HG02610 (cell line): ENCODE data around the gene SLC38A2.
A peak's percentile ranks its signal among the peaks of the same experiment; 100 is the strongest.

Source experiments
- ATAC-seq: cut with Tn5 transposase; IDR thresholded peaks from one replicate; pipeline ENCODE4 v1.9.1; 2021; ENCODE audit warnings: mild to moderate bottlenecking, moderate library complexity; ENCODE audit not compliant: unreplicated experiment

SLC38A2 gene

GRCh38 chr12:46377678-46378077 lies 5.1 kb upstream of the SLC38A2 start:
- ATAC-seq: no peak

DNA sequence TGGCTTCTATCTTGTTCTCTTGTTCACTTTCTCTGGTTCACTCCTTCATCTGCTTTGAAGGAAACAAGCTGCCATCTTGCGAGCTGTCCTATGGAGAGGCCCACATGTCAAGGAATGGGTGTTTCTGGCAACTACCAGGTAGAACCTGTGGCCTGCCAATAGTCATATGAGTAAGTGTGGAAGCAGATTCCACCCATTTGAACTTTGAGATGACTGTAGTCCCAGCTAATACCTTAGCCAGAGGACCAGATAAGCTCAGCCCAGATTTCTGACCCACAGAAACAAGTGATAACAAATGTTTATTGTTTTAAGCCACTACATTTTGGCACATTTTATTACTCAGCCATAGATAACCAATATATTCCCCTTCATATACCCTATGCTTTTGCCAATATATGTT lies 4.0 kb upstream of the SLC38A2 start:
- ATAC-seq: no peak

GRCh38 chr12:46374711-46375110 lies 2.1 kb upstream of the SLC38A2 start:
- no peak for ATAC-seq

DNA sequence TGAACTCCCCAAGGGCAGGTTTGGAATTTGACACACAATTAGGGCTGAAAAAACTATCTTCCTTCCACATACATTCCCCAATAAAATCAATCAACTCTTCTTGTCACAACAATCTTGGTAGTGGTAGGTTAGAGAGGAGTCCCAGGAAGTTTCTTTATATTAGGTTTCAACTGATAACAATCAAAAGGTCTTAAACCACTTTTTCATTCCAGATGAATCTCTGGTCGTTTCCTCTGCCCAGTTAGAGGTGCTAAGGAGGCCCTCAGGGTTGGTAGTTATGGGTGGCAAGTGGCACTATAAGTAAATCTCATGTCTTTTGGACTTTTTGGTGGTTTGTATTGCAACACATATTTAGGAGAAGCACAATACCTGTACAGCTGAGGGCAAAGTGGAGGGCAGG lies 1.7 kb upstream of the SLC38A2 start:
- ATAC-seq: no peak

DNA sequence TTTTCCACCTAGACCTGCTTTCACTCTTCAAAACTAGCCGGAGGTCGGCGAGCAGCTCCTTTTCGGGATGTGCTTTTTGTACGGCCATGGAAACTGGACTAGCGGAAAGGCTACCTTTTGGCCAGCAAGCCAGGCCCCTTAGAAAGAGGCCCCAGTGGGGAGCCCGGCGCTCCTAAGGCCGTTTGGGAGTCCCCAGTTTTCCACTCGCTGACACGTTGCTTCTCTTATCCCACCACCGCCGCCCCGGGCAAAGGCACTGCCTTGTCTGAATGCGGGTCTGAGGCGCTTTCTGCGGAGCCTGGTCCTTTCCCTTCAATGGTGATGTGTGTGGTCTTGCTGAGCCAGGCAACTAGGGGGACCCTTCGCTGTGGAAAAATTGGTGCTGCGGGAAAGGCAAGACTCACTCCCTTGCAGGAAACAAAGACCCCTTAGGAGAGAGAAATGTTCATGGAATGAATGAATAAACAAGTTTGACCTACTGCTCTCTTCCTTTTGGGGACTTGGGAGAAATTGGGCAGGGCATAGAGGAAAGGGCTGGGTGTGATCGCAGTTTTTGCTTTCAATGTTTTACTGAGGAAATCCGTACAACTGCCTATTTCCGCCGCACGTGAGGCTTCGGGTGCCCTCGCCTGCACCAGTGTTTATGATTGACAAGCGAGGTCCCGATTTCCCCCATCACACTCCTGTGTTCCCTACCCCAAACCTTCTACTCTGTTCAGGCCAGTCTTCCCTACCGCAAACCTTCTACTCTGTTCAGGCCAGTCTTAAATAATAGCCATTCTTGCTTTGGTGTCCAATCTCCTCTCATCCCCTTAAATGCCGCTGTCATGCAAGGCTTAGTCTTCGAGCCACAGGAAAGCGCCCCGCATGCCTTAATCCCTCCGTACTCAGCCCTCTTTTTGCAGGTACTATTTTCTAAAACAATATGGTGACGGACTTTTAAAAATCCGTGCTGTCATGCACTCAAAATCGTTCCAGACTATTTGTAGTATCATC lies 1.0 kb upstream of the SLC38A2 start:
- ATAC-seq: no peak

DNA sequence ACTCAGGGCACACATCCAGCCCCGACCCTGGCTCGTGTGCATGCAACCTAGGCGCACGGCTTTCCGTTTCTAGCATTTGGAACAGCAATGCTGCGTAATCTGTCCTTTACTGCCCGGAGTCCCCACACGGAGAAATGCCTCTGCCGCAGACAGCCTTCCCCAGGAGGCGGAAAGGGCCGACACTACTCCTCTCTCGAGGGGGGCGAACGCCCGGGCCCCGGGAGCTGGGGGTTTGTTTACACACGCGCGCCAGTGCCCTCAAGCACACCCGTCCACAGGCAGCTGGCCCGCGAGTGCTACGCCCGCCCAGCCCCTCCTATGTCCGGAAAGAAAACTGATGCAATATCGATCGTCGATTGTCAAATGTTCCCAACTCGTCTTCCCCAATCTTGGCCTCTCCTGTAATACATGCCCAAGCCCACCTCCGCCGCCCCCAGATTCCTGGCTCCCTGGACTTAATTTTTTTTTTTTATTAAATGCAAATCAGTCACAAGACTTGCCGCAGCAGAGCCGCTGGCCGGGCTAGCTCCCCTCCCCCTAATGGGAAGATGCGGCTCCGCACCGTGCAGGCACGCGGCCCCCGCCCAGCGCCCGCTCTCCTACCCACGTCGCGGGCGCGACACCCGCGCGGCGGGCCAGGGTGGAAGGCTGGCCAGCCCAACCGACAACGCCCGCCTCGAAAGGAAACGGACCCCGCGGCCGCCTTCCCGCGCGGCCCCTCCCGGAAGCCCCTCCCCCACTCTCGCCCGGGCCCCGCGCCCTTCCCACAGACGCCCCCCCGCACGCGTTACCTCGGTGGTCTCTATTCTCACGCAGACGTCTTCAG lies 642 bp downstream of the SLC38A2 start:
- peak; percentile 6 for ATAC-seq

DNA sequence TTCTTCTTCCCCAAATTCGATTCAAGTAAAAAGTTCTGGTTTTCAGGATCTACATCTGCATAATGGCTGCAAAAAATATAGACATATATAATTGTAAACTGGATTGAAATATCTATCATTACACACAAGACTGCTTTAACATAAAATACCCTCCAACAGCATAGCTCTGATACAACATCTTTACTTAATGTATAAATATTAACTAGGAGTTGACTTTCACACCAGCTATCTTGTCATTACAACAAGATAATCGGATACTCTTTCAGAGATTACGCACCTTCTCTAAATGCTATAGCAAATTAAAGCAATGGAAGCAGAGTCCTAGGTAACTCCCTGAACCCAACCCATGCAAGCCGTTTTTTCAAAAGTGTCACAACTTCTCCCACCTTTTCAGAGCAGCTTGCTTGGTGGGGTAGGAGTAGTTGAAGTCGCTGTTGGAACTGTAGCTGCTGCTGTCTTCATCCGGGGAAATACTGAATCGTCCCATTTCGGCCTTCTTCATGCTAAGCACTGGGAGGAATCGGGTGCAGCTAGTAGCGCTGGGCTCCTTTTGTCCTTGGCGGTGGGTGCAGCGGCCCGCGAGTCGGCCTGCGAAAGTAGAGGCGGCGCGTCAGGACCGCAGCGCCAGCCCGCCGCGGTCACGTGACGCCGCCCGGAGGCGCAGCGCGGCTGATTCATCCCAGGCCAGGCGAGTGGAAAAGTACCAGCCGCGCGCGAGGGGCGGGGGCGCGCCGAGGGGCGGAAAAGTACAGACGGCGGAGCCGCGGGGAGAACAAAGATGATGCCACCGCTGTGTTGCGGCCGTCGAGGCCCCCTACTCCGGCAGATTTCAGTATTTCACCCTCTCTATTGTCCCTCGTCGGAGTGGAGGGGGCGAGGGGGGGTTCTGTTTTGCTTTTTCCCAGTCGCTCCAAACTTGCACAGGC lies 1.5 kb downstream of the SLC38A2 start:
- peak; percentile 44 for ATAC-seq

GRCh38 chr12:46370380-46370734 lies 2.2 kb downstream of the SLC38A2 start:
- ATAC-seq: no peak

DNA sequence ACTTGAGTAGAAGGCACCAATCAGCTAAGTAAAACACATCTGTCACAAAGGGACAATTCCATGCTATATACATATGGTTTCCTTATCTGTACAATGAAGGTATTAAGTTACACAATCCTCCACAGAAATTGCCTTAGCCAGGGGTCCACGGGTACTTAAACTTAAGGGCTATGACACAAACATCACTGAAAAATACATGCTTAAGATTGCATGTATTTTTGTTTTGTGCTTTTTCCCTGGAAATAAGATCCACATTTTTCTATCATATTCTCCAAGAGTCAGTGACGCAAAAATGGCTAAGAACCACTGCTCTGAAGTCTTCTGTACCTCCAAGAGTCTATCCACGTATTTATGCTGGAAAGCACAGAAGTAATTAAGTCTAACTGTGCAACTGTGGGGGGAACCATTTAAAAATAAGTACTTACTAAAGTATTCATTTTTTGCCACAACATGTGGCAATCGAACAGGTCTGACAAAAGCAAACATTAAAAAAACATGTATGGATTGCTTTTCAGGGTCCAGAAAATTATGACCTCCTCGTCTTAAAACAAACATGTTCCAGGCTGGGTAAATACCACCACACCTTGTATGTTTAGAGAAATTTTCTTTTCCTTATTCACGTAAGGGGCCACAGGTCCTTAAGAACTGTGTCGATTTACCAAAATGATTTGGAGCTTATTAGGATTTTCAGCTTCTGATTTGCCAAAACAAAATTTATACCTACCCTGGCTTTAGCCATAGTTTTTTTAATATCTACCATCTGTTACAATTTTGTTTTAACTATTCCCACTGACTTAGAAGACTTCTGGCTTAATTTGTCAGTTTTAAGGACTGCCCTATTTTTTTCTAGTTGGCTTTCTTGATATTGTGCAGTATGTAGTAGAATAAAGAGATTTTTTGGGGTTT lies 2.8 kb downstream of the SLC38A2 start:
- no peak for ATAC-seq

DNA sequence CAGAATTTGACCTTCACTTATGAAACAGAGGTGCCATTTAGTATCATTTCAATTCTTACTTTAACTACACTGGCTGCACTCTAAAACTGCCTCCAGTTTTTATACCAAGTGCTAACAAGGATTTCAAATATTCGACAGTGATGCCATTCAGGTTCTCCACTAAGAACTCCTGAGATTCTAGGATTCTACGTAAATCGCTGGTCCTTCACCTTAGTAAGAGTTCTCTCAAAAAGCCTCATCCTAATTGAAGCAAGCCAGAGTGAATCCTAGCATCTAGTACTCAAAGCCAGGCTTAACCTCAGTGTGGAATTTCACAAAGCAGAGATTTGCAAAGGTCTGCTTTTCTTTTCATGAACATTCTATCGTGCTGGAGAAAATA lies 3.5 kb downstream of the SLC38A2 start:
- no peak for ATAC-seq

DNA sequence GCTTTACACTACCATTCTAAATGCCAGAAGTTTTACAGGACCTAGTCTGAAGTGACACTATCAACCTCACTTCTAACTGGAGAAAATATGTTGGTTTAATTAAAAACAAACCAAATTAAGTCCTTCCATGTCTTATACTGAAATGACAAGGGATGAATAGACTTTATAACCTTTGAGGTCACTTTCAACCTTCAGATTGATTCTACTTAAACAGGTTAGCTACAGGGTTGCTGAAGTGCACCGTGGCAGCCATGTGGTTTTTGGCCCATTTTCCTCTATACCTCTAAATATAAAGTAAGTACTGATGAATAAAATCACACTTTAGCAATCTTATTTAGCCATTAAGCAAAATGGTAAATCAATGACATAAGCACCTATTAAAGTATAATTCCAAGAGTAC lies 3.9 kb downstream of the SLC38A2 start:
- no peak for ATAC-seq

DNA sequence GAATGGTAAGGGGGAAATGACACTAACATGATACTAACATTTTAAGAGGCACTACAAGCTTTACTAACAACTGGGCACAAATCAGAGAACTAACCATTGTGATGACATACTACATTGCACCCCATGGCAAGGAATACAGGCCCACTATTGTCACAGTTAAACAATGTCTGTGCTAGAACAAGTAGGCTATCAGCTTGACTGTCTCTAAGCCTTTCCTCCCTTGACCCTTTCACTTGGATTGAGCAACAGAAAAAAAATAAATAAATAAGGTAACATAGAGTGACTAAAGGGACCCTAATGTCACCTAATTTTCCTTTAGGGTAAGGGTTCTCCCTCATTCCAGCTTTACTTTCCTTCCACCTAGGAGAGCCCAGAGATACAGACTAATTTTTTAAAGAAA lies 4.4 kb downstream of the SLC38A2 start:
- no peak for ATAC-seq

DNA sequence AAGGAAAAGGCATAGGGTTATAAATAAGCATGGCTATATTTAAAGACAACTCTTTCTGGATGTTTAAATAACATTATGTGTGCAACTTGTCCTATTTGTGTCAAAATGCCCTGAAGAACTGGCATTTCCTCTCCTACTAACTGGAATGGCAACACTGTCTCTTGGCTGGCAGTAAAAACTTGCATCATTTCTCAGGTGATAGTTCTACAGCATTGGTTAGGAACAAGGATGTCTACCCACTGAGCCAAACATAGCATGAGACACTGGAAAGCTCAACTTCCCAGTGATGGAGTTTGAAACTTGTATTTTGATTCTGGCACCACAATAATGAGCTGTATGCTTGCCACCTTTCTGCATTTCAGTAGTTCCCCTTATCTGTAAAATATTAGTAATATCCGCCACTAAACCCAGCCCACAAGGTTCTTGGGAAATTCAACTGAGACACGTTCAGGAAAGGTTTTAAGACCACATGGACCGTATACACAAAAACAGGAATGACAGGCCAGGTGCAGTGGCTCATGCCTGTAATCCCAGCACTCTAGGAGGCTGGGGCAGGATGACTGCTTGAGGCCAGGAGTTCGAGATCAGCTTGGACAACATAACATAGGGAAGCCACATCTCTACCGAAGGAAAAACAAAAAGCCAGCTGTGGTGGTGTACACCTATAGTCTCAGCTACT lies 5.1 kb downstream of the SLC38A2 start:
- ATAC-seq: no peak

DNA sequence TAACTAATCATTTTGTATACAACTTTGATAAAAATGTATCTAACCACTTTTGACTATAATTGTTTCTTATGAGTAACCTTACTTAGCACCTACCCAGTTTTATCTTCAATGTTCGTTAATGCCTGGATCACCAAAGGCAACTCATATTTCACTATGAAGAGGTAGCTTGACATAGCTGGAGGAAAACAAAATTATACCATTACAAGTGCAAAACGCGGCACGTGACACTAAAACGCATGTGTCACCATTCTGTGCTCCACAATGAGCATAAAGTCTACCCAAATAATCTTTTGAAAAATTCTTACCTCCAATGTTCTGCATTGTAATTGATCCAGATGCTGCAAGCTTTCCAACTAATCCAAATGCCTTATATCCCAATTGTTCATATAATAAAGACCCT lies 5.8 kb downstream of the SLC38A2 start:
- ATAC-seq: no peak

DNA sequence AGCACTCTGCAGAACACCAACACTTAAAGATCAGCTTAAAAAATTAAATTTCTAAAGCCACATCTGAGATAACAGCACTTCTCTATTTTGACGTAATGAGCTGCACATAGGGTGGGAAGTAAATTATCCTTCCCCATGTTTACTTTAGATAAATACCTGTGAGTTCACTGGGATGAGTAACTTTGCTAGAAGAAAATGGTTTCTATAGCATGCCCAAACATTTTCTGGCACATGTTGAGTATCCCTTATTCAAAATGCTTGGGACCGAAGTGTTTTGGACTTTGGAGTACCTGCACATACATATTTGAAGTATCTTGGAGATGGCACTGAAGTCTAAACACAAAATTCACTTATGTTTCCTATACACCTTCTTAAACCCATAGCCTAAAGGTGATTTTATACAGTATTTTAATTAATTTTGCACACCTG lies 6.6 kb downstream of the SLC38A2 start:
- no peak for ATAC-seq

DNA sequence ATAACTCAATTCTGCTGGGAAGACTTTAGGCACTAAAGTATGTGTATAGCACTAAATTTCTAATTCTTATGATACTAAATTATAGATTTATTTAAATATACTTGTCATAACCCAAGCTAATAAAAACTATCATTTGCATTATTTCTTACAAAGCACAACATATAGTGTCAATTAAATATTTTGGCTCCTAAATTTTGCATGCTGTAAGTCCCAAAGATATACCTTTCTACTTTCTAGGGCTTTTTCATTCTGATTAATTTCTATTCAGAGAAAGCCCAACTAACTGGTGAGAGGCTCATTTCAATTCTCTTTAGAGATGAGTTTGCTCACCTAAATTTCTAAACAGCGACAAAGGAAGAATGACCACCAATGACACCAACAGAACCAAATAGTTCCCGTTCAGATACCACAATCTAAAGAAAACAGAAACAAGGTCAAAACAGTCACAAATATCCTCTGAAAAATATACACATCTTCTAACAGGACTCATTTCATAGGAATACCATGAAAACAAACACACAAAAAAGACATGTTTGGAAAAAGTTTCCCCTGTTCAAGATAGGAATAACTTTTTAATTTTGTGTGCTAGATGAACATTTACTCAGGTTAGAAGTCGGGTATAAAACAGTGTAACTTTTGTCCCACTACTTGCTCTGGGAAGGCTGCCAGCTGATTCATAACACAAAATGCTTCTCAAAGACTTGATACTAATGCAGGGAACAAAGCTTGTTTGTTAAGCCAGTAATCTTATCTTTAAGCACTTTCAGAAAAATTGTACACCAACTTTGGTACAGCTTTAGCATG lies 7.6 kb downstream of the SLC38A2 start:
- ATAC-seq: no peak

DNA sequence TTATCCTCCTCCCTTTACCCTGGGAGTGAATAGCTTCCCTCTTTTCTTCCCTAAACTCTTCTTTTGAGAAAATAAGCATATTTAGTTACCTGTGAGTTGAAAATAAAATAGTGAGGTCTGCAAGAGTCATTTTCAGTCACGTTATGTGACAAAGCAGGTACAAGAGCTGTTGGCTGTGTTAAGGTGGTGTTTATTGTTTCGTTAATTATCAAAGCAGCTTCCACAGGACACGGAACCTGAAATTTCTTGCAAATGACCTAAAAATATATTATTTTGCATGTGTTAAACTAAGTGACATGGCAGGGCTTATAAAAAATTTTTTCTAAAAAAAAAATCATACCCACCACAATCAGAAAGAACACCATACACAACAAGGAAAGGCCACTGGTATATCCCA lies 8.3 kb downstream of the SLC38A2 start:
- ATAC-seq: no peak

DNA sequence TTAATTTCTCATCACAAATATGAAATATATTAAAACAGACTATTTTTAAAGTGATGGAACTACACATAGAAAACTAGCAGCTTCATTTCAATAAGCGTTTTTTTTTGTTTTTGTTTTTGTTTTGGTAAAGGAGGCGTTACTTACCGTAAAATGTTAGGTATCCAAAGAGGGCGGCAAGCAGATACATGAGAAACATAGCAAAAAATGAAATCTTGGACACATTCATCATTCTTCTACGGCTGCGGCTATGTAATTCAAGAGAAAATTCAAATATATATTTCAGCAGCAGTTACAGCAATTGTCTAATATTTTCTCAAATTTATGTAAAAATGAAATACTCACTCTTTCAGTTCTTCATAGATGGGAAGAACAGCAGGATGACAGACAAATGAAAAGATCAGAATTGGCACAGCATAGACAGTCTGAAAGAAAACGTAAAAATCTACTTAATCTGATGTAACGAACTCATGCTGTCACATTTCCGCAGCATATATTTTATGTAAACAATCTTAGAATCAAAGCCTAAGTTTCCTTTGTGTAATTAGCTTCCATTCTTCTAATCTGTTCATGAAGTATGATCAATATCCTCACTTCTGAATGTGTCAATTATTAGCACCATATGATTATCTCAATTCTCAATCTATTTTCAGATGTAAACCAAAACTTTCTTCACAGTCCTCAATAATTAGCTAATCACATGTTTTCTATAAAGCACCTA lies 8.8 kb downstream of the SLC38A2 start:
- ATAC-seq: no peak
